Activated CD4-positive, alpha-beta T cell treated with anti-CD3 and anti-CD28 coated beads, Interleukin-2, amount 10 ng/mL, durations not matched to agents 24 days and 14 days (primary cell): Measurements from ENCODE around the gene CIDEB. TPM values are rescaled to one million over a fixed set of nuclear protein-coding genes. Genes with fewer than 3 reads are reported as not detected.
"Not testable (repeated sequence)": the region's sequence is repeated elsewhere in the genome, so short reads cannot be mapped to it uniquely, and the experiment has no call there.

Source experiments
- DNase-seq: peaks from one replicate; pipeline ENCODE4 v3.0.0; 2022
- H3K27ac Mint-ChIP-seq: one replicate; pipeline ENCODE4 v1.8.0; 2022; ENCODE audit warnings: mild to moderate bottlenecking, mixed read lengths
- H3K27me3 Mint-ChIP-seq: one replicate; pipeline ENCODE4 v1.8.0; 2022; ENCODE audit warnings: mixed read lengths
- H3K36me3 Mint-ChIP-seq: one replicate; pipeline ENCODE4 v1.8.0; 2022; ENCODE audit warnings: low read depth, mild to moderate bottlenecking, mixed read lengths
- H3K4me1 Mint-ChIP-seq: one replicate; pipeline ENCODE4 v1.8.0; 2021; ENCODE audit warnings: mixed read lengths
- H3K4me3 Mint-ChIP-seq: one replicate; pipeline ENCODE4 v1.8.0; 2022; ENCODE audit warnings: mild to moderate bottlenecking, moderate library complexity, mixed read lengths
- H3K9me3 Mint-ChIP-seq: one replicate; pipeline ENCODE4 v1.8.0; 2021; ENCODE audit warnings: mixed read lengths
- intact Hi-C: fragments of 100-400 bp; cut with micrococcal nuclease; formaldehyde crosslinking; loops from one replicate; pipeline ENCODE4 v1.15.1; 2023
- total RNA-seq: library from RNA; stranded (reverse); gene quantifications from 2 replicates; pipeline ENCODE4 v1.2.3, GENCODE V29; 2022

The CIDEB gene
- total RNA-seq, 1 donor from 2014 or later = 22.2 TPM

DNA sequence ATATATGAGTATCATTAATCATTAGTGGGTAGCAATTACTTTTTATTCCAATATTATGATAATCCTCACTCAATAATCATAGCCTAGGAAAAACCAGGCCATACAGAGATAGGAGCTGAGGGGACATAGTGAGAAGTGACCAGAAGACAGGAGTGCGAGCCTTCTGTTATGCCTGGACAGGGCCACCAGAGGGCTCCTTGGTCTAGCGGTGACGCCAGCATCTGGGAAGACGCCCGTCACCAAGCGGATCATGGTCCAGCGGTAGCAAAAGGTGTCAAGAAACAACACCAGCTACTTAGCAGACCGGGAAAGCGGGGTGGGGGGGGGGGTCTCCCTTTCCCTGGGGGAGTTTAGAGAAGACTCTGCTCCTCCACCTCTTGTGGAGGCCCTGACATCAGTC lies 20.1 kb upstream of the CIDEB start:
- H3K27ac Mint-ChIP-seq, H3K36me3 Mint-ChIP-seq, intact Hi-C loops, H3K9me3 Mint-ChIP-seq, H3K4me3 Mint-ChIP-seq: not testable (repeated sequence)
- DNase-seq = peak; percentile 72
- H3K27me3 Mint-ChIP-seq = peaks cover 13% of the 10 kb centered on the region
- peaks cover 42% of the 10 kb centered on the region for H3K4me1 Mint-ChIP-seq

DNA sequence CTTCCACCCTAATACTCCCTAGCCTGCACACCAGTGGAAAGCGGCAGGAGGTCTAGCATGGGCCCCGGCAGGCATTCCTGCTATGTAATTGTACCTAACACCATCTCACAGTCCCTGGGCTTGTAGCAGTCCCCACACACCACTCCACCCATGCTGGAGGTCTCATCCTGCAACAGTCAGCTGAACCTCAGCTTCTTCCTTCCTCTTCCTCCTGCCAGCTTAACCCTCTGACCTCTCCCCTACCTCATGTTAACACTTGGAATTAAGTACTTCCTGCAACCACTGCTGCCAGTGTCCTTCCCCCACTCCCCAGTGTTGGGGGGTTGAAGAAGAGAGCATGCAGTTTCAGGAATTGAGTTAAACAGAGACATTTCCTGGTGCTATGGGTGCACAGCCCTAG lies 19.5 kb upstream of the CIDEB start:
- no peak for DNase-seq
- H3K4me1 Mint-ChIP-seq = peaks cover 39% of the 10 kb centered on the region
- intact Hi-C loops = no loop called here
- H3K36me3 Mint-ChIP-seq = no peaks in the 10 kb centered on the region
- no peak overlapping the region for H3K4me3 Mint-ChIP-seq
- no peak overlapping the region for H3K27ac Mint-ChIP-seq
- H3K27me3 Mint-ChIP-seq = peaks cover 11% of the 10 kb centered on the region
- H3K9me3 Mint-ChIP-seq = no peaks in the 10 kb centered on the region

DNA sequence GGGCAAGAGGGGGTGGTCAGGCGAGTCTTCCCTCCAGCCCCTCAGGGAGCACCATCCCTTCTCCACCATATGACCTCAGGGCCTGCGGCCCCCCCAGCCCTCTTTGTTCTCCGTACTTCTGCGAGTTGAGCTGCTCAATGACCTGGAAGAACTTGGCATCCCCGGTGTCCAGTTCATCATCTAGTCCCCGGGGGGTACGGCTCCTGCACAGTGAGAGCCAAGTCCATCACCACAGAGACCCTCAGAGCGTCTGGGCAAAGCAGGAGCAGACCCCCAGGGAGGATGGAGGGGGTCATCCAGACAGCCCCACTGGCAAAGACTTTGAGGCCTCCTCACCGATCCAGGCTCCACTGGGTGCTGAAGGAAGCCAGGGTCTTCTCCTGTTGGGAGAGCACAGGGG lies 18.2 kb upstream of the CIDEB start:
- Mint-ChIP-seq H3K4me3 (no peak overlapping the region), H3K9me3 (no peaks in the 10 kb centered on the region), H3K27me3 (peaks cover 5% of the 10 kb centered on the region), H3K36me3 (no peaks in the 10 kb centered on the region), H3K4me1 (peaks cover 30% of the 10 kb centered on the region), H3K27ac (no peak overlapping the region)
- intact Hi-C loops = no loop called here
- no peak for DNase-seq

DNA sequence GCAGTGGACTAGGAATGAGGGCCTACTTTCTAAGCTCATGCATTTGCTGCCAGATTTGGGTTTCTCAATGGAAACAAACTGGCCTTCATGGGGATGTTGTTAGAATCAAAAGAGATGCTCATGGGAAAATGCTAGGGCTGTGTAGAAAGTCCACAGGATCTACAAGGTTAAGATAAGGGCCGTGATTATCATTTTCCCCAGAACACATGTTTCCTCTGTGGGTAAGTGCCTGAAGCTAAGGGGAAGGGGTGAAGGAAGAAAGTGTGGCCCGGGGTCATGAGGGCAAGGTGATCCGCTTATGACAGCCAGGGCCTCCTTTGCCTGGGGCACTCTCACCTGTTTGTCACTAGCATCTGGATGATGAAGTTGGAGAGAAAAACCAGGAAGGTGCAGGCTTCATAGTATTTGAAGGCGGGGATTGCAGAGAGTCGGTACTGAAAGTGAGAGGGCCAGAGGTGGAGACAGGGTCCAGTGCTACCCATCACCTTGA lies 17.3 kb upstream of the CIDEB start:
- Mint-ChIP-seq H3K4me3 (no peak overlapping the region), H3K36me3 (no peaks in the 10 kb centered on the region)

DNA sequence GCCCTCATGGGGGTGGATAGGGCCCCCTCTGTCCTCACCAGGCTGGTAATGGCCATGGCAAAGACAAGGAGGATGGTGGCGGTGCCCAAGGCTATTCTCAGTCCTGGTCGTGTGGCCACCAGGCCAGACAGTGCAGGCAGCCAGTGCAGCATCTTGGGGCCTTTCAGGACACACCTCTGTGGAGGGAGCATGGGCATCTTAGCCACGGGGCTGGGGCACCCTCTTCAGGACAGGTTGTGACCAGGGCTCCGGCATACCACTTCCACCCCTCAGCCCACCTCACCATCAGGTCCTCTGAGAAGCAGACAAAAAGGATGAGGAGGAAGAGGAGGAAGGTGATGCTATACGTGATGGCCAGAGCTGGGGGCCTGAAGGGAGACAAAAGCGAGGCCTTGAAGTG lies 16.2 kb upstream of the CIDEB start:
- H3K4me1 Mint-ChIP-seq = peaks cover 16% of the 10 kb centered on the region
- DNase-seq = no peak
- peaks cover 9% of the 10 kb centered on the region for H3K27me3 Mint-ChIP-seq
- intact Hi-C loops = no loop called here
- no peaks in the 10 kb centered on the region for H3K36me3 Mint-ChIP-seq
- no peaks in the 10 kb centered on the region for H3K9me3 Mint-ChIP-seq
- H3K27ac Mint-ChIP-seq = no peak overlapping the region
- H3K4me3 Mint-ChIP-seq = no peak overlapping the region

More for the DNA sequence above, 17.3 kb upstream of the CIDEB start:
- peaks cover 6% of the 10 kb centered on the region for H3K27me3 Mint-ChIP-seq
- H3K9me3 Mint-ChIP-seq = no peaks in the 10 kb centered on the region
- intact Hi-C loops = no loop called here
- DNase-seq = no peak
- peaks cover 27% of the 10 kb centered on the region for H3K4me1 Mint-ChIP-seq
- H3K27ac Mint-ChIP-seq = no peak overlapping the region

DNA sequence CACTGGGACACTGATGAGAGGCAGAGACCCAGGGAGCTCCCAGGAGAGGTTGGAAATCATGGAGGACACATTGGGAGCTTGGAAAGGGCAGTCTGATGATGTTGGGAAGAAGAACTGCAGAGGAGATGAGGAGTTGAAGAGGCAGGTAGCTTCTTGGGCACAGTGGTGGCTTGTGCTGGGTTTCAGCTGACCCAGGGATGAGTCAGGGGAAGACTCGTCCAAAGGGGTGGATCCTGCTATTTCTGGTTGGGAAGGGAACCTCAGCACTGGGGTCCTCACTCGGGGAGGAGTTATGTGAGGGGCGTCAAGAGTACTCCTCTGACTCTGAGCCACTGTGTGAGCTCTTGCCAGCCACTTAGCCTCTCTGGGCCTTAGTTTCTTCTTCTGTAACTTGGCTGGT lies 15.6 kb upstream of the CIDEB start:
- no peak for DNase-seq
- no peaks in the 10 kb centered on the region for H3K9me3 Mint-ChIP-seq
- H3K4me1 Mint-ChIP-seq = peaks cover 9% of the 10 kb centered on the region
- H3K4me3 Mint-ChIP-seq = no peak overlapping the region
- no peak overlapping the region for H3K27ac Mint-ChIP-seq
- intact Hi-C loops = no loop called here
- no peaks in the 10 kb centered on the region for H3K36me3 Mint-ChIP-seq
- peaks cover 9% of the 10 kb centered on the region for H3K27me3 Mint-ChIP-seq

DNA sequence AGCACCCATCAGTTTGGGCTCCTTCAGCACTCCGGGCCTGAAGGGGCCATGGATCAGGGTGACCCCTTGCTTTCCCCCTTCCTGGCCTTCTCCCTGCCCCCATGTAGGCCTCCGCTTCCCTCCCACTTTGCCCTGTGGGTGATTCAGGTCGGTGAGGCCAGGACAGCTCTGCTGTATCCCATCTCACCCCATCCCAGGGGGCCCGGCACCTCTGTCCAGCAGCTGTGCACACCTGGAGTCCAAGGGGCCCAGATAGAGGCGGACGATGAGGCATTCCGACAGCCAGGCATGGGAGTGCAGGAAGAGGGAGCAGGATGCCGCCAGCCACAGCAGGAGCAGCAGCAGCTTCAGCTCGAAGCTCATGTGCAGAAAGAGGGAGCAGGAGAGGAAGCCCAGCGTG lies 14.9 kb upstream of the CIDEB start:
- H3K4me3 Mint-ChIP-seq = no peak overlapping the region
- no peaks in the 10 kb centered on the region for H3K36me3 Mint-ChIP-seq
- peaks cover 9% of the 10 kb centered on the region for H3K27me3 Mint-ChIP-seq
- H3K4me1 Mint-ChIP-seq = peaks cover 12% of the 10 kb centered on the region
- H3K27ac Mint-ChIP-seq = no peak overlapping the region
- DNase-seq = no peak
- H3K9me3 Mint-ChIP-seq = no peaks in the 10 kb centered on the region
- intact Hi-C loops = no loop called here

DNA sequence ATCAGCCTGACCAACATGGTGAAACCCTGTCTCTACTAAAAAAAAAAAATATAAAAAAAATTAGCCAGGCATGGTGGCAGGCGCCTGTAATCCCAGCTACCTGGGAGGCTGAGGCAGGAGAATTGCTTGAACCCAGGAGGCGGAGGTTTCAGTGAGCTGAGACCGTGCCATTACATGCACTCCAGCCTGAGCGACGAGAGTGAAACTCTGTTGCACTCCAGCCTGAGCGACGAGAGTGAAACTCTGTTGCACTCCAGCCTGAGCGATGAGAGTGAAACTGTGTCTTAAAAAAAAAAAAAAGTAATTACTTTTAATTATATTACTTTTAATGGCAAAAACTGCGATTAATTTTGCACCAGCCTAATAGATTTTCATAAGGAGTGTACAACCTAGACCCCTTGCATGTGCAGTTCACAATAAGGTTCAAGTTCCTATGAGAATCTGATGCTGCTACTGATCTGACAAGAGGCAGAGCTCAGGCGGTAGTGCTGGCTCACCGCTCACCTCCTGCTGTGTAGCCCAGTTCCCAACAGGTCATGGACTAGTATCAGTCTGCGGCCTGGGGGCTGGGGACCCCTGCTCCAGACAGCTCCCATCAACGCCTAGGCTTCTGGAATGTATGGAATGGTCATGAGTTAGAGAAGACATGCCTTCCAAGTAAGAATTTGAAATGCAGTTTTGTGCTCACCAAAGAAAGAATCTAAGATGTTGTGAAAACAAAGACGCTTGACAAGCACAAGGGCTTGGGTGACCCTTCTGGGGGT lies 13.6 kb upstream of the CIDEB start:
- intact Hi-C loops = no loop called here
- Mint-ChIP-seq H3K4me3 (no peak overlapping the region), H3K4me1 (peaks cover 16% of the 10 kb centered on the region), H3K9me3 (no peaks in the 10 kb centered on the region), H3K27me3 (peaks cover 9% of the 10 kb centered on the region), H3K27ac (no peak overlapping the region), H3K36me3 (peaks cover 7% of the 10 kb centered on the region)
- DNase-seq = no peak

DNA sequence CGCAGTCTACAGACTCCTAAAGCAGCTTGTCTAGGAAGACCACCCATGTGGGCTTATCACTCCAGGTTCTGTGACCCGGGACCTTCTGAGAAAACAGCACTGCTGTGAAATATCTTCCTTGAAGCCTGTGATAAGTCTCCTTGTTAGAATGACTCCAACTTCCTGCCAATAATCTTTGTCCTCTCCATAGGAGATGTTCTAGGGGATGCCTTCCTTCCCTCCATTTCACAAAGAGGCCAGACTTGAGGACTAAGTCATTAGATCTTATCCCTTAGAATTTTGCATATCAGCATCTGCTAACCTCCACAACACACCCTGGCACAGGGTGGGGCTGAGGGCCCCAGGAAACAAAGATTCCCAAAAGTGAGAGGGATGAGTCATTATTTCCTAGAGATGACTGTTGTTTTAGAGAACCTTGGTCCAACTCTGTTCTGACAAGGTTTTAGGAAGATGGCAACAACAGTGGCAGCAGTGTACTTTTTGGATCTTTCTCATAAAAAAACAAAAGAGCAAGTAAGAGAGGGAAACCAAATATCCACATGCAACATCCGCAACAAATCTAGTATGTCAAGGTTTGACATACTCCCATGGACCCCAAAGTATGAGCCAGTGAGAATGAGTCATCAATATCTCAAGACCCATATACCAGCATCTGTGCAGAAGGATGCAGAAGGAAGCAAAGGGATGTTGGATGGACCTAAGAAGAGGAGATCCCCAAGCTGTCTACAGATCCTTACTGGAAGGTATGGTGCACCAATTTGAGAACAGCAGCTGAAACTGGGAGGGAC lies 9.6 kb upstream of the CIDEB start:
- no peak for DNase-seq
- peaks cover 47% of the 10 kb centered on the region for H3K4me1 Mint-ChIP-seq
- H3K27me3 Mint-ChIP-seq = peaks cover 7% of the 10 kb centered on the region
- H3K9me3 Mint-ChIP-seq = no peaks in the 10 kb centered on the region
- intact Hi-C loops = no loop called here
- no peak overlapping the region for H3K4me3 Mint-ChIP-seq
- H3K36me3 Mint-ChIP-seq = peaks cover 20% of the 10 kb centered on the region
- peak overlapping the region; percentile 61 for H3K27ac Mint-ChIP-seq

DNA sequence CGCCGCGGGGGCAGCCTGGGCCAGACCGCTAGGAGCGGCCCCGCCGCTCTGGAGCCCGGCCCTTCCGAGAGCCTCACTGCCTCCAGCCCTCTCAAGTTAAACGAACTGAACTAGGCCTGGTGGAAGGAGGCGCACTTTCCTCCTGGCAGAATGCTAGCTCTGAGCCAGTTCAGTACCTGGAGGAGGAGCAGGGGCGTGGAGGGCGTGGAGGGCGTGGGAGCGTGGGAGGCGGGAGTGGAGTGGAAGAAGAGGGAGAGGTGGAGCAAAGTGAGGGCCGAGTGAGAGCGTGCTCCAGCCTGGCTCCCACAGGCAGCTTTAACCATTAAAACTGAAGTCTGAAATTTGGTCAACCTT lies 8.8 kb upstream of the CIDEB start:
- no peaks in the 10 kb centered on the region for H3K9me3 Mint-ChIP-seq
- H3K36me3 Mint-ChIP-seq = peaks cover 22% of the 10 kb centered on the region
- intact Hi-C loops = no loop called here
- H3K27me3 Mint-ChIP-seq = peaks cover 6% of the 10 kb centered on the region
- H3K4me3 Mint-ChIP-seq = no peak overlapping the region
- peaks cover 53% of the 10 kb centered on the region for H3K4me1 Mint-ChIP-seq
- no peak overlapping the region for H3K27ac Mint-ChIP-seq
- no peak for DNase-seq

DNA sequence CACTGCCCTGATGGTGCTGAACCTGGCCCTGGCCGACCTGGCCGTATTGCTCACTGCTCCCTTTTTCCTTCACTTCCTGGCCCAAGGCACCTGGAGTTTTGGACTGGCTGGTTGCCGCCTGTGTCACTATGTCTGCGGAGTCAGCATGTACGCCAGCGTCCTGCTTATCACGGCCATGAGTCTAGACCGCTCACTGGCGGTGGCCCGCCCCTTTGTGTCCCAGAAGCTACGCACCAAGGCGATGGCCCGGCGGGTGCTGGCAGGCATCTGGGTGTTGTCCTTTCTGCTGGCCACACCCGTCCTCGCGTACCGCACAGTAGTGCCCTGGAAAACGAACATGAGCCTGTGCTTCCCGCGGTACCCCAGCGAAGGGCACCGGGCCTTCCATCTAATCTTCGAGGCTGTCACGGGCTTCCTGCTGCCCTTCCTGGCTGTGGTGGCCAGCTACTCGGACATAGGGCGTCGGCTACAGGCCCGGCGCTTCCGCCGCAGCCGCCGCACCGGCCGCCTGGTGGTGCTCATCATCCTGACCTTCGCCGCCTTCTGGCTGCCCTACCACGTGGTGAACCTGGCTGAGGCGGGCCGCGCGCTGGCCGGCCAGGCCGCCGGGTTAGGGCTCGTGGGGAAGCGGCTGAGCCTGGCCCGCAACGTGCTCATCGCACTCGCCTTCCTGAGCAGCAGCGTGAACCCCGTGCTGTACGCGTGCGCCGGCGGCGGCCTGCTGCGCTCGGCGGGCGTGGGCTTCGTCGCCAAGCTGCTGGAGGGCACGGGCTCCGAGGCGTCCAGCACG lies 8.2 kb upstream of the CIDEB start:
- peaks cover 22% of the 10 kb centered on the region for H3K36me3 Mint-ChIP-seq
- DNase-seq = no peak
- peaks cover 53% of the 10 kb centered on the region for H3K4me1 Mint-ChIP-seq
- H3K4me3 Mint-ChIP-seq = no peak overlapping the region
- intact Hi-C loops = no loop called here
- no peak overlapping the region for H3K27ac Mint-ChIP-seq
- H3K27me3 Mint-ChIP-seq = peaks cover 6% of the 10 kb centered on the region
- no peaks in the 10 kb centered on the region for H3K9me3 Mint-ChIP-seq

DNA sequence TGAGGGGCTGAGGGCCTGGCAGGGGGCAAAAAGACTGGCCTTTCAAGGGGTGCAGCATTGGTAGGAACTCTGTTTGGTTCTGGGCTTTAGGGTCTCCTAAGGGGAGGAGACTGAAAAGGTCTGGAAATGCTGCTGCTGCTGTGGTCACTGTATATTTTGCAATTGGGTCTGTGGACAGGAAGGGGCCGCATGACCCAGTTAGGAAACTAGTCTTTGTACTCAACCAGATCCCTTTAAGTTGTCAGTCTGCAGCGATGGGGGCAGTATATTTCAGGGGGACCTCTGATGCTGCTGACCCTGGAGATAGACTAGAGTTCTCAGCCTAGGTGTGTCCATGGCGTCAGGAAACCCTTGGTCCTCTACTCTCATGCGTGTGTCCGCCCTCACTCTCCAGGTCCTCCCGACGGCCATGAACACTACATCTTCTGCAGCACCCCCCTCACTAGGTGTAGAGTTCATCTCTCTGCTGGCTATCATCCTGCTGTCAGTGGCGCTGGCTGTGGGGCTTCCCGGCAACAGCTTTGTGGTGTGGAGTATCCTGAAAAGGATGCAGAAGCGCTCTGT lies 7.5 kb upstream of the CIDEB start:
- no peaks in the 10 kb centered on the region for H3K9me3 Mint-ChIP-seq
- DNase-seq = no peak
- peaks cover 22% of the 10 kb centered on the region for H3K36me3 Mint-ChIP-seq
- peak overlapping the region; percentile 86 for H3K4me3 Mint-ChIP-seq
- H3K4me1 Mint-ChIP-seq = peaks cover 55% of the 10 kb centered on the region
- intact Hi-C loops = no loop called here
- peak overlapping the region; percentile 65 for H3K27ac Mint-ChIP-seq
- H3K27me3 Mint-ChIP-seq = peaks cover 6% of the 10 kb centered on the region

DNA sequence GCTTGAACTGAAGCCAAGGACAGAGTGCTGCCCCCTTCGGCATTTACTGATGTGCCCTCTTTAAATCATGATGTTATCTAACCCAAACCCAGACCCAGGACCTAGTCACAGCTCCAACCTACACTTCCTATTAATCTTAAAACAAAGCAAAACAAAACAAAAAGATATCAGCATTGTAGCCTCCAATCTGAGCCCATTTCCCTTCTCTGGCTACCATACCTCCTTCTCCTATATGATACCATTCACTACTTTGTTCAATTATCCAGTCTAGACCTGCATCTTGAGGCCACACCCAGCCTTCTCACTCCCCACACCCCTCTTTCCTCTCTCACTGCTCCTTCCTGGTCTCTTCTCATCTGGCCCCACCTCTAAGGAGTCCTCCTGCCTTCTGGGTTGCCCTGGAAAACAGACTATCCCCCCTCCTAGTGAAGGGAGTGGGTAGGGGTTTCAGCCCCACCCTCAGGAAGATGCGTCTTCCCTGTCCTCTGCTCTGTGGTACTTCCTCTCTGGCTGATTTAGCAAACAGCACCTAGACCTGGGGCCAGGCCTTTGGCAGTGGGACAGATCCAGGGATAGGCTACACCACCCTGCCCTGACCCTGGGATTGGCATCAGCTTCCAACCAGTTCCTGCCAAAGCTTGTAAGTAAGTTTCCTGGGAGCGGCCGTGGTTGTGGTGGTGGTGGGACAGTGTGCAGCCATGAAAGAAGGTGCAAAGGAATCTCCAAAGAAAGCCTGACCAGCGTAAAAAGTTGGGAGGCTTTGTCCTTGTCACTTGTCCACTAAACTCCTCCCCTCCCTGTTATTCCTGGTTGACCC lies 6.8 kb upstream of the CIDEB start:
- Mint-ChIP-seq H3K27me3 (peaks cover 2% of the 10 kb centered on the region), H3K4me3 (peak overlapping the region; percentile 86)

More for the DNA sequence above, 6.8 kb upstream of the CIDEB start:
- Mint-ChIP-seq H3K9me3 (no peaks in the 10 kb centered on the region), H3K36me3 (peaks cover 28% of the 10 kb centered on the region), H3K27ac (peak overlapping the region; percentile 81), H3K4me1 (peaks cover 62% of the 10 kb centered on the region)
- DNase-seq = no peak
- intact Hi-C loops = no loop called here
